Measurements from ENCODE around the gene MRPS23.

The MRPS23 gene

DNA sequence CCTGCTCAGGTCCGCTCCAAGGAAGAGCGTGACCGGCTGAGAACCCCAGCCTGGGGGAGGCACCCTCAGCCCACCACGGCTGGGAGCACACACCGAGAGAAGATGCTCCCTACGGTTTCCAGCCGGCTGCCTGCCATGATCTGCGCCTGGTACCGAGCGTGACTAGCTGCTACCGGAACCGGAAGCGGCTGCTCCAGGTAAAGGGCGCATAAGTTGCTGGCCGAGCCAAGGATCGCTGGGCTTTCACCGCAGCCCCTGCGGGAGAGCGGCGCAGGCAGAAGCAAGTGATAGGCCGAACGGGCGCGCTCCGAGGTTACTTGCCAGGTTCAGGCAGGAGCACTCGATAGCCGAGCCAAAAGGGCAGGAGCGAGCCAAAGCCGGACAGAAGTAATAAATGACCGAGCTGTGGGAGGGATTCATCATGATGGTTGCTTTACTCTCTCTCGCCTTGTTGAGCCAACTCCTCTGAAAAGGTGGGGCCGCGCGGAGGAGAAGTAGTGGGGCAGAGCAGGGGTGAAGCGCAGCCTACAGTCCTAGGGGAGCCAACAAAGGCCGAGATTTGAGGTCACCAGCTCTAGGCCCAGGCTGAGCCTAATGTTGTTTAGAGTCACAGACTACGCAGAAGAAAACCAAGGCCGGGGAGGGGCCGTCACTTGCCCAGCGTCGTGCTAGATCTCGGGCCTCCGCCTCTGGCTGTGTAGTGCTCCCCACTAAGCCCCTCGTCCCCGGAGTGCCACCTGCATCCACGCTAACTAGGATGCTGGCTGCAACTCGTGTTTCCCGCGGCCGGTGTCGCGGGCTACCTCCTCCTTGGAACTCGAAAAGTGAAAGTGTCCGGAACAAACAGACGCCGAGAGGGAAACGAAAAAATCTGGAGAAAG, at the start of gene MRPS23:
TSS of gene MRPS23 (minus strand) at position 171 of the 881 bp plus-strand sequence. CDS start at position 137, 34 bp downstream.
- ChIA-PET CTCF (interaction anchor here (0.6 to 17.6 kb wide), 8 partner anchors 9 to 146 kb away, joined by 3 to 434 read pairs (median 4); partner anchors contain the start of gene VEZF1), POLR2A (interaction anchor here (0.6 to 3.2 kb wide), 21 partner anchors 9 to 233 kb away, joined by 3 to 30 read pairs (median 5); partner anchors contain the start of genes SRSF1 and VEZF1)
- TF ChIP-seq ZNF560 (tag by site-specific recombination; IDR thresholded peaks at IDR 0.05; ENCODE audit: borderline replicate concordance), result no peak
- no peak for TF ChIP-seq ZNF239 (tag by site-specific recombination; IDR thresholded peaks at IDR 0.05)
- 0 out of 2 replicates have a peak, but pooled peaks have one; percentile 33 for TF ChIP-seq ZNF792 (tag by site-specific recombination; IDR thresholded peaks at IDR 0.05)
- TF ChIP-seq ZNF221 (tag by site-specific recombination; IDR thresholded peaks at IDR 0.05; ENCODE audit: borderline replicate concordance), result no peak
- TF ChIP-seq KLF16 (tag by site-specific recombination; IDR thresholded peaks at IDR 0.05), result 0 out of 2 replicates have a peak, but pooled peaks have one; percentile 67
- TF ChIP-seq, protein P1, sequence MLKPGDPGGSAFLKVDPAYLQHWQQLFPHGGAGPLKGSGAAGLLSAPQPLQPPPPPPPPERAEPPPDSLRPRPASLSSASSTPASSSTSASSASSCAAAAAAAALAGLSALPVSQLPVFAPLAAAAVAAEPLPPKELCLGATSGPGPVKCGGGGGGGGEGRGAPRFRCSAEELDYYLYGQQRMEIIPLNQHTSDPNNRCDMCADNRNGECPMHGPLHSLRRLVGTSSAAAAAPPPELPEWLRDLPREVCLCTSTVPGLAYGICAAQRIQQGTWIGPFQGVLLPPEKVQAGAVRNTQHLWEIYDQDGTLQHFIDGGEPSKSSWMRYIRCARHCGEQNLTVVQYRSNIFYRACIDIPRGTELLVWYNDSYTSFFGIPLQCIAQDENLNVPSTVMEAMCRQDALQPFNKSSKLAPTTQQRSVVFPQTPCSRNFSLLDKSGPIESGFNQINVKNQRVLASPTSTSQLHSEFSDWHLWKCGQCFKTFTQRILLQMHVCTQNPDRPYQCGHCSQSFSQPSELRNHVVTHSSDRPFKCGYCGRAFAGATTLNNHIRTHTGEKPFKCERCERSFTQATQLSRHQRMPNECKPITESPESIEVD (tag by site-specific recombination; IDR thresholded peaks at IDR 0.05), result no peak
- TF ChIP-seq KLF7 (tag by site-specific recombination; IDR thresholded peaks at IDR 0.05; ENCODE audit: borderline replicate concordance), result peak; percentile 48; the same call in 1 of the 2 replicates
- TF ChIP-seq ZNF155 (tag by site-specific recombination; IDR thresholded peaks at IDR 0.05), result no peak
- peak; percentile 97 for TF ChIP-seq ZNF610 (tag by site-specific recombination; IDR thresholded peaks at IDR 0.05; ENCODE audit: borderline replicate concordance)
- TF ChIP-seq ZNF10 (tag by site-specific recombination; IDR thresholded peaks at IDR 0.05), result no peak
- TF ChIP-seq ZNF791 (tag by site-specific recombination; IDR thresholded peaks at IDR 0.05), result no peak
- TF ChIP-seq, protein P2, sequence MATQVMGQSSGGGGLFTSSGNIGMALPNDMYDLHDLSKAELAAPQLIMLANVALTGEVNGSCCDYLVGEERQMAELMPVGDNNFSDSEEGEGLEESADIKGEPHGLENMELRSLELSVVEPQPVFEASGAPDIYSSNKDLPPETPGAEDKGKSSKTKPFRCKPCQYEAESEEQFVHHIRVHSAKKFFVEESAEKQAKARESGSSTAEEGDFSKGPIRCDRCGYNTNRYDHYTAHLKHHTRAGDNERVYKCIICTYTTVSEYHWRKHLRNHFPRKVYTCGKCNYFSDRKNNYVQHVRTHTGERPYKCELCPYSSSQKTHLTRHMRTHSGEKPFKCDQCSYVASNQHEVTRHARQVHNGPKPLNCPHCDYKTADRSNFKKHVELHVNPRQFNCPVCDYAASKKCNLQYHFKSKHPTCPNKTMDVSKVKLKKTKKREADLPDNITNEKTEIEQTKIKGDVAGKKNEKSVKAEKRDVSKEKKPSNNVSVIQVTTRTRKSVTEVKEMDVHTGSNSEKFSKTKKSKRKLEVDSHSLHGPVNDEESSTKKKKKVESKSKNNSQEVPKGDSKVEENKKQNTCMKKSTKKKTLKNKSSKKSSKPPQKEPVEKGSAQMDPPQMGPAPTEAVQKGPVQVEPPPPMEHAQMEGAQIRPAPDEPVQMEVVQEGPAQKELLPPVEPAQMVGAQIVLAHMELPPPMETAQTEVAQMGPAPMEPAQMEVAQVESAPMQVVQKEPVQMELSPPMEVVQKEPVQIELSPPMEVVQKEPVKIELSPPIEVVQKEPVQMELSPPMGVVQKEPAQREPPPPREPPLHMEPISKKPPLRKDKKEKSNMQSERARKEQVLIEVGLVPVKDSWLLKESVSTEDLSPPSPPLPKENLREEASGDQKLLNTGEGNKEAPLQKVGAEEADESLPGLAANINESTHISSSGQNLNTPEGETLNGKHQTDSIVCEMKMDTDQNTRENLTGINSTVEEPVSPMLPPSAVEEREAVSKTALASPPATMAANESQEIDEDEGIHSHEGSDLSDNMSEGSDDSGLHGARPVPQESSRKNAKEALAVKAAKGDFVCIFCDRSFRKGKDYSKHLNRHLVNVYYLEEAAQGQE (tag by site-specific recombination; IDR thresholded peaks at IDR 0.05), result peak; percentile 59
- no peak for TF ChIP-seq ZNF214 (tag by site-specific recombination; IDR thresholded peaks at IDR 0.05; ENCODE audit: borderline replicate concordance)
- TF ChIP-seq ZNF626 (tag by site-specific recombination; IDR thresholded peaks at IDR 0.05), result no peak
- peak; percentile 89 for TF ChIP-seq ZNF394 (tag by site-specific recombination; IDR thresholded peaks at IDR 0.05; ENCODE audit: borderline replicate concordance)
- peak; percentile 80 for TF ChIP-seq ZNF2 (tag by site-specific recombination; IDR thresholded peaks at IDR 0.05)
- TF ChIP-seq ZXDB (tag by site-specific recombination; IDR thresholded peaks at IDR 0.05), result peak; percentile 100
- peak; percentile 92 for TF ChIP-seq ZFP69B (tag by site-specific recombination; IDR thresholded peaks at IDR 0.05)
- TF ChIP-seq ZNF266 (tag by site-specific recombination; IDR thresholded peaks at IDR 0.05; ENCODE audit: low read depth), result no peak
- TF ChIP-seq GLIS1 (tag by site-specific recombination; IDR thresholded peaks at IDR 0.05), result peak; percentile 94
- TF ChIP-seq ZNF510 (tag by site-specific recombination; IDR thresholded peaks at IDR 0.05; ENCODE audit: insufficient replicate concordance), result no peak
- TF ChIP-seq BCL11A (tag by site-specific recombination; IDR thresholded peaks at IDR 0.05; ENCODE audit: low read depth), result peak; percentile 46; the same call in 1 of the 2 replicates
- peak; percentile 45; the same call in 1 of the 2 replicates for TF ChIP-seq BCL11B (tag by site-specific recombination; IDR thresholded peaks at IDR 0.05; ENCODE audit: low read depth)
- TF ChIP-seq, protein P3, sequence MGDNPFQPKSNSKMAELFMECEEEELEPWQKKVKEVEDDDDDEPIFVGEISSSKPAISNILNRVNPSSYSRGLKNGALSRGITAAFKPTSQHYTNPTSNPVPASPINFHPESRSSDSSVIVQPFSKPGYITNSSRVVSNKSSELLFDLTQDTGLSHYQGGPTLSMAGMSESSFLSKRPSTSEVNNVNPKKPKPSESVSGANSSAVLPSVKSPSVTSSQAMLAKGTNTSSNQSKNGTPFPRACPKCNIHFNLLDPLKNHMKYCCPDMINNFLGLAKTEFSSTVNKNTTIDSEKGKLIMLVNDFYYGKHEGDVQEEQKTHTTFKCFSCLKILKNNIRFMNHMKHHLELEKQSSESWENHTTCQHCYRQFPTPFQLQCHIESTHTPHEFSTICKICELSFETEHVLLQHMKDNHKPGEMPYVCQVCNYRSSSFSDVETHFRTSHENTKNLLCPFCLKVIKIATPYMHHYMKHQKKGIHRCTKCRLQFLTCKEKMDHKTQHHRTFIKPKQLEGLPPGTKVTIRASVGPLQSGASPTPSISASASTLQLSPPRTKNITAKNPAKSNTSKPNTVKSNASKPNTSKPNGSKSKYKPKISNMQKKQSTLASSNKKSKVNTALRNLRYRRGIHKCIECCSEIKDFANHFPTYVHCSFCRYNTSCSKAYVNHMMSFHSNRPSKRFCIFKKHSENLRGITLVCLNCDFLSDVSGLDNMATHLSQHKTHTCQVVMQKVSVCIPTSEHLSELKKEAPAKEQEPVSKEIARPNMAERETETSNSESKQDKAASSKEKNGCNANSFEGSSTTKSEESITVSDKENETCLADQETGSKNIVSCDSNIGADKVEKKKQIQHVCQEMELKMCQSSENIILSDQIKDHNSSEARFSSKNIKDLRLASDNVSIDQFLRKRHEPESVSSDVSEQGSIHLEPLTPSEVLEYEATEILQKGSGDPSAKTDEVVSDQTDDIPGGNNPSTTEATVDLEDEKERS (tag by site-specific recombination; IDR thresholded peaks at IDR 0.05), result no peak; the same call in 1 of the 2 replicates
- no peak for TF ChIP-seq ZNF426 (tag by site-specific recombination; IDR thresholded peaks at IDR 0.05)
- TF ChIP-seq ZNF157 (tag by site-specific recombination; IDR thresholded peaks at IDR 0.05), result no peak
- TF ChIP-seq, protein P4, sequence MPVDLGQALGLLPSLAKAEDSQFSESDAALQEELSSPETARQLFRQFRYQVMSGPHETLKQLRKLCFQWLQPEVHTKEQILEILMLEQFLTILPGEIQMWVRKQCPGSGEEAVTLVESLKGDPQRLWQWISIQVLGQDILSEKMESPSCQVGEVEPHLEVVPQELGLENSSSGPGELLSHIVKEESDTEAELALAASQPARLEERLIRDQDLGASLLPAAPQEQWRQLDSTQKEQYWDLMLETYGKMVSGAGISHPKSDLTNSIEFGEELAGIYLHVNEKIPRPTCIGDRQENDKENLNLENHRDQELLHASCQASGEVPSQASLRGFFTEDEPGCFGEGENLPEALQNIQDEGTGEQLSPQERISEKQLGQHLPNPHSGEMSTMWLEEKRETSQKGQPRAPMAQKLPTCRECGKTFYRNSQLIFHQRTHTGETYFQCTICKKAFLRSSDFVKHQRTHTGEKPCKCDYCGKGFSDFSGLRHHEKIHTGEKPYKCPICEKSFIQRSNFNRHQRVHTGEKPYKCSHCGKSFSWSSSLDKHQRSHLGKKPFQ (tag by site-specific recombination; IDR thresholded peaks at IDR 0.05), result peak; percentile 51; the same call in 1 of the 2 replicates

More for the DNA sequence above, at the start of gene MRPS23:
- Histone ChIP-seq H3K9me3 (ENCODE audit: control insufficient read depth, insufficient read depth, low read depth, low read length) (no peaks in the 10 kb centered on the region), H3K4me1 (ENCODE audit: control insufficient read depth, insufficient read depth, low read length) (peaks cover 17% of the 10 kb centered on the region), H3K36me3 (ENCODE audit: control insufficient read depth in 2 of 2, insufficient read depth in 1 of 2, low read length in 2 of 2) (peaks cover 16 to 23% of the 10 kb centered on the region in 2 experiments), H3K27ac (ENCODE audit: extremely low read depth, low read depth, low read length) (peak within 1 kb of the TSS; percentile 84), H3K4me3 (ENCODE audit: low read depth, low read length) (peak within 1 kb of the TSS; percentile 99)
